Peyer's patch (tissue), 4 donors: ENCODE measurements around the gene IFT22. TPM values are rescaled to one million over a fixed set of nuclear protein-coding genes. Genes with fewer than 3 reads are reported as not detected.

ENCODE experiments used
- DNase-seq, 3 donors: peaks; one replicate each; pipeline ENCODE4 v3.0.0-alpha.2; 2017 to 2019
- H3K27ac ChIP-seq, 4 donors: fragments of 200-600 bp; sonication (generic); one replicate each; pipeline ENCODE4 v1.5.1; 2016 to 2019
- H3K27me3 ChIP-seq, 2 donors: fragments of 200-600 bp; sonication (generic); one replicate each; pipeline ENCODE4 v1.5.1; 2019
- H3K36me3 ChIP-seq, 3 donors: fragments of 200-600 bp; sonication (generic); one replicate each; pipeline ENCODE4 v1.5.1; 2016 to 2019
- H3K4me1 ChIP-seq, 4 donors: fragments of 200-600 bp; sonication (generic); one replicate each; pipeline ENCODE4 v1.5.1; 2016 to 2019
- H3K4me3 ChIP-seq, 4 donors: fragments of 200-600 bp; sonication (generic); 1 replicate in 3 of 4; 2 replicates in 1 of 4; pipeline ENCODE4 v1.5.1; 2016 to 2019; ENCODE audit warnings: mild to moderate bottlenecking in 1 of 4
- H3K9me3 ChIP-seq, 4 donors: fragments of 200-600 bp; sonication (generic); one replicate each; pipeline ENCODE4 v1.5.1; 2016 to 2019; ENCODE audit warnings: mild to moderate bottlenecking in 1 of 4
- POLR2A ChIP-seq, 2 donors: fragments of 450-650 bp; IDR thresholded peaks; one replicate each; pipeline ENCODE4 v1.5.1; 2017; ENCODE audit warnings: antibody characterized with exemption in 2 of 2, mild to moderate bottlenecking in 2 of 2, moderate library complexity in 2 of 2
- total RNA-seq, 4 donors: library from RNA; depleted of rRNA; stranded (reverse); fragments of >200 nt; gene quantifications; one replicate each; pipeline ENCODE4 v1.1.0, GENCODE V29; 2016
- TF ChIP-seq, protein P1 (sequence below), 6 experiments: fragments of 450-650 bp in 4 of 6; fragments of 200-600 bp in 2 of 6; sonication (generic) in 1 of 6; IDR thresholded peaks; one replicate each; pipeline ENCODE4 v1.5.1; 2017 to 2019; ENCODE audit warnings: antibody characterized with exemption in 6 of 6, mild to moderate bottlenecking in 3 of 6, moderate library complexity in 1 of 6

The IFT22 gene
- total RNA-seq, 4 donors from 2014 or later: 0.85 to 4.6 (median 2.3) TPM

DNA sequence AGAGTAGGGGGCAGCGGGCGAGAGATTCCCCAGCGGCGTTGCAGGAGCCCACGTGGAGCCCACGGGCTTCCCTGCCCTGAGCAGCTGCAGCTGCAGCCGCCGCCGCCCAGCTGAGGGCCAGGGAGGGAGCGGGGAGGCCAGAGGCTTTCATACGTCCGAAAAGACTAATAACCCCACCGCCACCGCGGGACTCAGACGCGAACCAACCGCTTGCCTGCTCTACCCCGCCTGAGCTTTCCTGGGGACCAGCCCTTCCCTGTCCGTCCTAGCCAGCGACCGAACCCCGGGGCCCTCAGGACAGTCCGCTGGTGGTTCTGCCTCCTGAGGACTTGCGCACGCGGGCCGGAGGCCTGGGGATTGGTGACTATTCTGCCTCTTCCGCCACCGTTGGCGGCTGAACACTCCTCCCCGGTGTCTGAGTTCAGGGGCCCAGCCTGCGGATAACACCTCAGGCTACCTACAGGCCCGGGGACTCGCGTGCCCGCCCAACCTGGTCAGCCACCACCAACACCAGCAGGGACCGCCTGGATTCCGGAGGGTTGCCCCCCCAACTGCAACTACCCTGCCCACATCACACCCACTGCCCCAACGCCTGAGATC, 18.4 kb downstream of the IFT22 start:
- peaks cover 0 to 34% (median 9%) of the 10 kb centered on the region in 4 donors for H3K9me3 ChIP-seq
- TF ChIP-seq, protein P1, sequence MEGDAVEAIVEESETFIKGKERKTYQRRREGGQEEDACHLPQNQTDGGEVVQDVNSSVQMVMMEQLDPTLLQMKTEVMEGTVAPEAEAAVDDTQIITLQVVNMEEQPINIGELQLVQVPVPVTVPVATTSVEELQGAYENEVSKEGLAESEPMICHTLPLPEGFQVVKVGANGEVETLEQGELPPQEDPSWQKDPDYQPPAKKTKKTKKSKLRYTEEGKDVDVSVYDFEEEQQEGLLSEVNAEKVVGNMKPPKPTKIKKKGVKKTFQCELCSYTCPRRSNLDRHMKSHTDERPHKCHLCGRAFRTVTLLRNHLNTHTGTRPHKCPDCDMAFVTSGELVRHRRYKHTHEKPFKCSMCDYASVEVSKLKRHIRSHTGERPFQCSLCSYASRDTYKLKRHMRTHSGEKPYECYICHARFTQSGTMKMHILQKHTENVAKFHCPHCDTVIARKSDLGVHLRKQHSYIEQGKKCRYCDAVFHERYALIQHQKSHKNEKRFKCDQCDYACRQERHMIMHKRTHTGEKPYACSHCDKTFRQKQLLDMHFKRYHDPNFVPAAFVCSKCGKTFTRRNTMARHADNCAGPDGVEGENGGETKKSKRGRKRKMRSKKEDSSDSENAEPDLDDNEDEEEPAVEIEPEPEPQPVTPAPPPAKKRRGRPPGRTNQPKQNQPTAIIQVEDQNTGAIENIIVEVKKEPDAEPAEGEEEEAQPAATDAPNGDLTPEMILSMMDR (IDR thresholded peaks at IDR 0.05): no peak
- no peak for TF ChIP-seq POLR2A (IDR thresholded peaks at IDR 0.05)
- no peaks in the 10 kb centered on the region for H3K36me3 ChIP-seq
- H3K27ac ChIP-seq: no peak overlapping the region
- peaks cover 0 to 43% of the 10 kb centered on the region in 2 donors for H3K27me3 ChIP-seq
- no peak for DNase-seq
- H3K4me3 ChIP-seq: peak overlapping the region in 1 of 4 donors; percentile 3
- peaks cover 0 to 19% (median 0%) of the 10 kb centered on the region in 4 donors for H3K4me1 ChIP-seq

DNA sequence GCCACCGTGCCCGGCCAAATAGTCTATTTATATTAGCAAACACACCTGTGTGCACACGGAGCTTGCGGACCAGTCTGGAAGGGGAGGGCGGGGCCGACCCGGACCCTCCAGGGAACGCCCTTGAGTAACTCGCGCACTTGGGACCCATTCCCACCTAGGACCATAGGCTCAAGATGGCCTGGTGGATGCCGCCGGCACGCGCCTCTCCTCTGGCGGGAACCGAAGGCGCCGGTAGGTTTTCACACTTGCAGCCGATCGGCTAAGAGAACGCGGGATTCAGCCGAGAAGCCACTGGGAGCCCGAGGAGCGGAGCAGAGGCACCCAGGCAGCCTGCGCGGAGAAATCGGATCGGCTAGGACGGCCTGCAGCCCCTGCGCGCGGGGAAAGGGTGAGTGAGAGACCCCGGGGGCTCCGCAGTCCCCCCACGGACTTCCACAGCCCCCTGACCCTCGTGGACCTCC, 18.9 kb downstream of the IFT22 start:
- Histone ChIP-seq H3K27me3 (peaks cover 0 to 43% of the 10 kb centered on the region in 2 donors), H3K9me3 (peaks cover 0 to 34% (median 9%) of the 10 kb centered on the region in 4 donors), H3K4me1 (peaks cover 0 to 14% (median 0%) of the 10 kb centered on the region in 4 donors), H3K27ac (no peak overlapping the region), H3K4me3 (peak overlapping the region in 1 of 4 donors; percentile 3), H3K36me3 (no peaks in the 10 kb centered on the region)
- DNase-seq: no peak
- TF ChIP-seq, protein P1 (IDR thresholded peaks at IDR 0.05): no peak
- TF ChIP-seq POLR2A (IDR thresholded peaks at IDR 0.05): no peak

DNA sequence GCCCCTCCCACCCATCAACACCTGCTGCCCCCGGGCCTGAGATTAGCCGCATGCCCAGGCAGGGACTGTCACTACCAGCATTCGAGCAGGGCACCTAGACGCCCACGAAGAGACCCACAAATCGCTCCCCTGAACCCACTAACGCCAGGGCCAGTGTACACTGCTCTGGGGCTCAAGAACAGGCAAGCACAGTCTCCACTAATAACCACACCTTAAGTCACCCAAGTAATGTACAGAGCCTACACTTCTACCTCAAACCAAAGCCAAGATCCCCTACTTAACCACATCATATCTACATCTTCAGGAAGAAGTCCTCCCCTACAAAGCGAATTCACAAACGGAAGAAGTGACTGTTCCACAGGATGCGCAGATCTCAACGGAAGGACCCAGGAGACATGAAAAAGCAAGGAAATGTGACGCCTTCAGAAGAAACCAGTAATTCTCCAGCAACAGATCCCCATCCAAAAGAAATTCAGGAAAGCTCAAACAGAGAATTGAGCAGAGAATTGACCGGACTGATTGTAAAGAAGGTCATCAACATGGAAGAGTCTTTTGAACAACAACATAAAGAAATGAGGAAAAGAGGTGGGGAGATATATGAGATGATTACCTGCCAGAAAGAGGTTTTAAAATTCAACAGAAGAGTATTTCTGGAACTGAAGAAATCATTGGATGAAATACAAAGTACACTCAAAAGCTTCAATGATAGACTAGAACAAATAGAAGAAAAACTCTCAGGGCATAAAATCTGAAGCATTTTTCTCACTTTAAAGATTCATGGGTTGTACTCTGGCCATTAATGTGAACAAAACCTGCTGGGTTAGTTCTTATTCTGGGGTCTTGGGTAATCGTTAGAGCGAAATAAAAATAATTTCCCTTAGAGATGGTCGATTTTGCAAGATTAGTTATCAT, 20.9 kb downstream of the IFT22 start:
- TF ChIP-seq, protein P1 (IDR thresholded peaks at IDR 0.05): no peak
- no peak for TF ChIP-seq POLR2A (IDR thresholded peaks at IDR 0.05)
- H3K9me3 ChIP-seq: peaks cover 0 to 34% (median 9%) of the 10 kb centered on the region in 4 donors
- H3K4me1 ChIP-seq: peaks cover 0 to 13% (median 0%) of the 10 kb centered on the region in 4 donors
- H3K27me3 ChIP-seq: peaks cover 0 to 43% of the 10 kb centered on the region in 2 donors
- H3K36me3 ChIP-seq: no peaks in the 10 kb centered on the region
- no peak for DNase-seq
- no peak overlapping the region for H3K4me3 ChIP-seq
- H3K27ac ChIP-seq: no peak overlapping the region

DNA sequence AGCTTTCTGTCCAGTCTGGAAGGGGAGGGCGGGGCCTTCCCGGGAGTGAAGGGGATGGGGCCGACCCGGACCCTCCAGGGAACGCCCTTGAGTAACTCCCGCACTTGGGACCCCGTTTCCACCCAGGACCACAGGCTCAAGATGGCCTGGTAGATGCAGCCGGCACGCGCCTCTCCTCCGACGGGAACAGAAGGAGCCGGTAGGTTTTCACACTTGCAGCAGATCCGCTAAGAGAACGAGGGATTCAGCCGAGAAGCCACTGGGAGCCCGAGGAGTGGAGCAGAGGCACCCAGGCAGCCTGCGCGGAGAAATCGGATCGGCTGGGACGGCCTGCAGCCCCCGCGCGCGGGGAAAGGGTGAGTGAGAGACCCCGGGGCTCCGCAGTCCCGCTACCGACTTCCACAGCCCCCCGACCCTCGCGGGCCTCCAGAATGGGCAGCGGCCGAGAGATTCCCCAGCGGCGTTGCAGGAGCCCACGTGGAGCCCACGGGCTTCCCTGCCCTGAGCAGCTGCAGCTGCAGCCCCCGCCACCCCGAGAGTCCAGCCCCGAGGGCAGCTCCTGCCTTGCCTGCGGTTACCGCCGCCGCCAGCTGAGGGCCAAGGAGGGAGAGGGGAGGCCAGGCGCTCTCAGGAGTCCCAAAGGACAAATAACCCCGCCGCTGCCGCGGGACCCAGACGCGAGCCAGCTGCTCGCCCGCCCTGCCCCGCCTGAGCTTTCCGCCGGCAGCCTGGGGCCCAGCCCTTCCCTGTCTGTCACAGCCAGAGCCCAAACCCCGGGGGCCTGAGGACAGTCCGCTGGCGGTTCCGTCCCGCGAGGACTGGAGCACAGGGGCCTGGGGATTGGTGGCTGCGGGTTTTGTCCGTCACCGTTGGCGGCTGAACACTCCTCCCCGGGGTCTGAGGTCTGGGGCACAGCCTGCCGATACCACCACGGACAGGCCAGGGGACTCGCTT, 21.8 kb downstream of the IFT22 start:
- Histone ChIP-seq H3K4me1 (peaks cover 0 to 13% (median 0%) of the 10 kb centered on the region in 4 donors), H3K9me3 (peaks cover 0 to 34% (median 9%) of the 10 kb centered on the region in 4 donors), H3K36me3 (no peaks in the 10 kb centered on the region), H3K27ac (no peak overlapping the region), H3K27me3 (peaks cover 0 to 43% of the 10 kb centered on the region in 2 donors), H3K4me3 (no peak overlapping the region)
- no peak for TF ChIP-seq POLR2A (IDR thresholded peaks at IDR 0.05)
- TF ChIP-seq, protein P1 (IDR thresholded peaks at IDR 0.05): no peak
- no peak for DNase-seq

DNA sequence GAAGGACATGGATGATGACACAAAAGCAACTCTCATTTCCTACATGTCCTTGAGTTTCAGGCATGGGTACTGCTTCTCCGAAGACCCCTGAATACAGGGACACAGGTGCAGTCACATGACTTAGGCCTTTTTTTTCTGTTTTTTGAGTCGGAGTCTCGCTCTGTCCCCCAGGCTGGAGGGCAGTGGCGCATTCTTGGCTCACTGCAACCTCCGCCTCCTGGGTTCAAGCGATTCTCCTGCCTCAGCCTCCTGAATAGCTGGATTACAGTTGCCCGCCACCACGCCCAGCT, 26.8 kb downstream of the IFT22 start:
- Histone ChIP-seq H3K4me3 (no peak overlapping the region), H3K27me3 (peaks cover 0 to 6% of the 10 kb centered on the region in 2 donors), H3K36me3 (no peaks in the 10 kb centered on the region), H3K9me3 (peaks cover 0 to under 1% (median under 1%) of the 10 kb centered on the region in 4 donors), H3K4me1 (peaks cover 0 to 2% (median 0%) of the 10 kb centered on the region in 4 donors), H3K27ac (no peak overlapping the region)
- DNase-seq: no peak
- no peak for TF ChIP-seq POLR2A (IDR thresholded peaks at IDR 0.05)
- TF ChIP-seq, protein P1 (IDR thresholded peaks at IDR 0.05): no peak
